GM12873 (cell line): ENCODE results near the gene MED15.

Experiments
- TF ChIP-seq, protein P1 (sequence below): IDR thresholded peaks from 2 replicates; pipeline ENCODE4 v1.5.1; 2012; ENCODE audit warnings: low read depth, mild to moderate bottlenecking, moderate library complexity, low read length, control low read depth; ENCODE audit not compliant: insufficient read depth; ENCODE audit errors: missing control alignments

Gene MED15

GRCh38 chr22:20562607-20563465 lies 55.4 kb downstream of the MED15 start:
- TF ChIP-seq, protein P1, sequence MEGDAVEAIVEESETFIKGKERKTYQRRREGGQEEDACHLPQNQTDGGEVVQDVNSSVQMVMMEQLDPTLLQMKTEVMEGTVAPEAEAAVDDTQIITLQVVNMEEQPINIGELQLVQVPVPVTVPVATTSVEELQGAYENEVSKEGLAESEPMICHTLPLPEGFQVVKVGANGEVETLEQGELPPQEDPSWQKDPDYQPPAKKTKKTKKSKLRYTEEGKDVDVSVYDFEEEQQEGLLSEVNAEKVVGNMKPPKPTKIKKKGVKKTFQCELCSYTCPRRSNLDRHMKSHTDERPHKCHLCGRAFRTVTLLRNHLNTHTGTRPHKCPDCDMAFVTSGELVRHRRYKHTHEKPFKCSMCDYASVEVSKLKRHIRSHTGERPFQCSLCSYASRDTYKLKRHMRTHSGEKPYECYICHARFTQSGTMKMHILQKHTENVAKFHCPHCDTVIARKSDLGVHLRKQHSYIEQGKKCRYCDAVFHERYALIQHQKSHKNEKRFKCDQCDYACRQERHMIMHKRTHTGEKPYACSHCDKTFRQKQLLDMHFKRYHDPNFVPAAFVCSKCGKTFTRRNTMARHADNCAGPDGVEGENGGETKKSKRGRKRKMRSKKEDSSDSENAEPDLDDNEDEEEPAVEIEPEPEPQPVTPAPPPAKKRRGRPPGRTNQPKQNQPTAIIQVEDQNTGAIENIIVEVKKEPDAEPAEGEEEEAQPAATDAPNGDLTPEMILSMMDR: no peak

GRCh38 chr22:20563466-20563906 lies 56.1 kb downstream of the MED15 start:
- TF ChIP-seq, protein P1: no peak

DNA sequence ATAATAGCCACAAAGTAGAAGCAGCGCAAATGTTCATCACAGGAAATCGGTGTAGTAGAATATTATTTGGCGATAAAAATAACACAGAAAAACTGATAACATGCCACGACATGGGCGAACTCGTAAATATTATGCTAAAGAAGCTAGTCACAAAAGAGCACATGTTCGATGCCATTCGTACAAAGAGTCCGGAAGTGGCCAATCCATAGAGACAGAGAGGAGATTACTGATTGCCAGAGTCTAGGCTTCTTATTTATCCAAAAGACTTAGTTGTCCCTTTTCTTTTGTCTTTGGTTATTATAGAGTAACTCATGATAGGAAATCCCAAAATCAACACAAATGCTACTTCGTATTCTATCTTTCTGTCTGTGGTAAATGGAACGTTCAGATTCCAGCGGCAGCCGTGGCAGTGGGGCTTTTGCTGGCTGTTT lies 56.5 kb downstream of the MED15 start:
- TF ChIP-seq, protein P1: no peak

GRCh38 chr22:20565079-20565734 lies 57.8 kb downstream of the MED15 start:
- TF ChIP-seq, protein P1: no peak

DNA sequence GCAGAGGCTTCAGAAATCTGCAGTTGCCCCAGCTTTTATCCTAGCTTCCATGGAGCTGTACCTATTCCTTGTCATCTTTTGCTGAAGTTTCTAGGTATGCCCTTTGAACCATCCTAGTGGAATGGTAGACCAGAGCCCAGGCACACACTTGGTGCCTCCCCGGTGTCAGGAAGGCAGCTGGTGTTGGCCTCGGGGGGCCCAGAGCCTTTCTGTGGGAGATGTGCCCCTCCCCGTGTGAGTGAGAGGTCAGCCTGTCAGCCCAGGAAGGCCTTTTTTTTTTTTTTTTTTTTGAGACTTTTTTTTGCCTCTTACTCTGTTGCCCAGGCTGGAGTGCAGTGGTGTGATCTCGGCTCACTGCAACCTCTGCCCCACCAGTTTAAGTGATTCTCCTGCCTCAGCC lies 58.4 kb downstream of the MED15 start:
- TF ChIP-seq, protein P1: no peak

DNA sequence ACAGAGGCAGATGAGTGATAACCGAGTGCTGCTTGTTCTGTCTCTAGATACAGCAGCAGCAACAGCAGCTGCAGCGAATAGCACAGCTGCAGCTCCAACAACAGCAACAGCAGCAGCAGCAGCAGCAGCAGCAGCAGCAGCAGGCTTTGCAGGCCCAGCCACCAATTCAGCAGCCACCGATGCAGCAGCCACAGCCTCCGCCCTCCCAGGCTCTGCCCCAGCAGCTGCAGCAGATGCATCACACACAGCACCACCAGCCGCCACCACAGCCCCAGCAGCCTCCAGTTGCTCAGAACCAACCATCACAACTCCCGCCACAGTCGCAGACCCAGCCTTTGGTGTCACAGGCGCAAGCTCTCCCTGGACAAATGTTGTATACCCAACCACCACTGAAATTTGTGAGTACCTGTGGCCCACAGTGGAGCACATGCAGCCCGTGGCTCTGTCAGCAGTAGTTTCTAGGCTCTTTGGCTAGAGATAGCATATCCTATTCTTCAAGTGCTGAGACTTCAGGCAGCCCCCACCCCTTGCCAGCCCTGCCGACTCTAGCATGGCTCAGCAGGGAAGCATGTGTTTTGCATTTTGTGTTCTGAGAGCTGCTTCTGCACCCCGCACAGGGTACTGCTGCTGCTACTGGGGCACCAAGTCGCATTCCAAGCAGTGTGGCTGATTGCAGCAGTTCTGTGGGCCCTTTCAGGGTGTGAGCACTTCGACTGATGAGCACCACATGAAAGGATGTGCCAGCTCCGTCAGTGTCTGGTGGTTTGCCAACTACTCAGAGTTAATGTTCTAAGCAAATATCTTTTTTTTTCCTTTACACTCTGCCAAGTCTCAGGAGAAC lies 59.2 kb downstream of the MED15 start:
- TF ChIP-seq, protein P1: no peak
